Vein endothelial cell (primary cell): ENCODE data around the gene C11orf58. TPM values are rescaled to one million over a fixed set of nuclear protein-coding genes. Genes with fewer than 3 reads are reported as not detected.

ENCODE experiments used
- total RNA-seq: library from RNA; depleted of rRNA; stranded (reverse); fragments of >200 nt; gene quantifications from 2 replicates; pipeline ENCODE4 v1.2.3, GENCODE V29; 2012

The C11orf58 gene
- total RNA-seq: 122 and 144 TPM in 2 replicates

DNA sequence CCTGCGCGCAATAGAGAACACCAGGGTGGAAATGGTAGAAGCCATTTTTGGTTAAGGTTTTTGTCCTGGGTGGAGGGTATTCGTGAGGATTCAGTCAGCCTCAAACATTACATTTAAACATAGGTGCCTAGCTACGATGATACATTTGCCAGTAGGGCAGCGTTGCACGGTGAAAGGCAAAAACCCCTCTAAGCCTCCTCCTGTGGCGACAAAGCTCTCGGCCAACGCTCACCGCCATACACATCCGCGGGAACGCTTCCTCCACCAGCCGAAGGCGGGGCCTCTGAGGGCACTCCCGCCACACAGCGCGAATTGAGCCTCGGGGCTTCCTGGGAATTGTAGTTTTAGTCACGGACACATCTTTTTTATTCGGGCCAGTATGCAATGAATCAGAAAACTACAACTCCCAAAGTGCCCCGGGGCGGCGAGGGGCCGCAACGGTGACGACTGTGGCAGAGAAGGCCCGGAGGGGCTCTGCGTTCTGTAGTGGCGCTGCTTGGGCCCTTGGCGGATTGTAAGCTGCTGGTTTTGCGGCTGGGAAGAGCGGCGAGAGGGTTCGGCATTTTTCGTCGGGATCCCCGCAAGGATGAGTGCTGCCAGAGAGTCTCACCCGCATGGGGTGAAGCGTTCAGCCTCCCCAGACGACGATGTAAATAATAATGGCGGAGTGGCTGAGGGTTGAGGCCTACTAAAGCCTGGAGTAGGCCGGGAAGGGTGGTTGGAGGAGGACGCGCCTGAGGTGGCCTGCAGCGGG lies at the start of gene C11orf58:
TSS of gene C11orf58 (plus strand) at position 455 of the 754 bp plus-strand sequence. CDS start at position 587, 132 bp downstream.

